Endothelial cell of umbilical vein (primary cell): ENCODE measurements around the gene ZNF829. TPM values are rescaled to one million over a fixed set of nuclear protein-coding genes. Genes with fewer than 3 reads are reported as not detected.

Source experiments
- BruUV-seq: library from RNA; stranded (reverse); fragments of 400-500 nt; replicated peaks from 2 replicates; lab custom pipeline; 2021; lab: Mats Ljungman, UMichigan
- CTCF ChIA-PET: fragments of 300-600, 350-600 bp; sonication (Branson Sonifier 250); formaldehyde crosslinking; loops from one replicate; lab custom pipeline; 2021; ENCODE audit warnings: antibody characterized with exemption, inconsistent platforms; lab: Charles Lee
- POLR2A ChIA-PET: fragments of 300-600, 350-600 bp; sonication (Branson Sonifier 250); formaldehyde crosslinking; loops from one replicate; lab custom pipeline; 2021; ENCODE audit warnings: antibody characterized with exemption, inconsistent platforms; lab: Charles Lee
- DNase-seq: peaks from one replicate; pipeline ENCODE4 v3.0.0-alpha.2; 2011; ENCODE audit warnings: low read depth, low spot score
- FAIRE-seq: peaks from 2 replicates; lab custom pipeline; 2011; peaks lifted over from hg19 to GRCh38; lab: Jason Lieb, UNC
- H2AFZ ChIP-seq: 2 replicates; pipeline ENCODE4 v1.6.0; 2012; ENCODE audit warnings: low read depth, low read length, control low read depth, inconsistent platforms
- H3K27ac ChIP-seq: 2 replicates; pipeline ENCODE4 v1.5.1; 2011; ENCODE audit warnings: low read depth, mild to moderate bottlenecking, control low read depth, low read length, moderate library complexity; ENCODE audit not compliant: insufficient read depth
- H3K27me3 ChIP-seq, 2 experiments: 2 replicates each; pipeline versions ENCODE4 v1.6.0 to v1.6.1; 2011; ENCODE audit warnings: low read length in 2 of 2, mixed read lengths in 1 of 2; ENCODE audit not compliant: control insufficient read depth in 2 of 2, insufficient read depth in 2 of 2
- H3K36me3 ChIP-seq, 2 experiments: 2 replicates in 1 of 2; 3 replicates in 1 of 2; pipeline ENCODE4 v1.5.1; 2011; ENCODE audit warnings: low read length in 2 of 2, mild to moderate bottlenecking in 1 of 2, moderate library complexity in 1 of 2; ENCODE audit not compliant: control insufficient read depth in 2 of 2, insufficient read depth in 2 of 2; ENCODE audit errors: extremely low read depth in 1 of 2
- H3K4me1 ChIP-seq: 3 replicates; pipeline ENCODE4 v1.5.1; 2011; ENCODE audit warnings: mild to moderate bottlenecking, low read length; ENCODE audit not compliant: control insufficient read depth, insufficient read depth; ENCODE audit errors: extremely low read depth
- H3K4me2 ChIP-seq: 2 replicates; pipeline ENCODE4 v1.6.1; 2011; ENCODE audit warnings: low read length, control low read depth, mixed read lengths; ENCODE audit not compliant: insufficient read depth
- H3K4me3 ChIP-seq, 3 experiments: fragments of 200-600 bp in 1 of 3; sonication (generic), shearing (Covaris generic) in 1 of 3; replicated peaks in 1 of 3; 2 replicates each; pipeline ENCODE4 v1.5.1; 2011 to 2016; ENCODE audit warnings: control low read depth in 3 of 3, low read length in 3 of 3, mild to moderate bottlenecking in 2 of 3, inconsistent platforms in 1 of 3, low read depth in 1 of 3, moderate library complexity in 1 of 3; ENCODE audit not compliant: insufficient read depth in 1 of 3
- H3K79me2 ChIP-seq: 2 replicates; pipeline ENCODE4 v1.6.0; 2012; ENCODE audit warnings: low read length, inconsistent platforms; ENCODE audit not compliant: control insufficient read depth, insufficient read depth
- H3K9ac ChIP-seq: replicated peaks from 2 replicates; pipeline ENCODE3; 2011; ENCODE audit warnings: low read length, control low read depth; ENCODE audit not compliant: insufficient read depth; ENCODE audit errors: extremely low read depth
- H3K9me1 ChIP-seq: replicated peaks from 3 replicates; pipeline ENCODE4 v1.6.0; 2011; ENCODE audit warnings: mild to moderate bottlenecking, low read length; ENCODE audit not compliant: control insufficient read depth, insufficient read depth; ENCODE audit errors: extremely low read depth
- H3K9me3 ChIP-seq: replicated peaks from 2 replicates; pipeline ENCODE4 v1.5.1; 2012; ENCODE audit warnings: low read length, inconsistent platforms; ENCODE audit not compliant: control insufficient read depth, insufficient read depth
- H4K20me1 ChIP-seq: replicated peaks from 2 replicates; pipeline ENCODE3; 2011; ENCODE audit warnings: mild to moderate bottlenecking, low read length; ENCODE audit not compliant: control insufficient read depth, insufficient read depth; ENCODE audit errors: extremely low read depth
- CTCF ChIP-seq, 2 donors: IDR thresholded peaks; 1 replicate in 1 of 2; 2 replicates in 1 of 2; pipeline ENCODE4 v1.5.1; 2011; ENCODE audit warnings: low read length in 2 of 2, mild to moderate bottlenecking in 2 of 2, moderate library complexity in 2 of 2, control low read depth in 1 of 2, inconsistent platforms in 1 of 2, low read depth in 1 of 2; ENCODE audit not compliant: insufficient read depth in 1 of 2; ENCODE audit errors: extremely low read depth in 1 of 2
- EZH2 ChIP-seq: IDR thresholded peaks from 2 replicates; pipeline ENCODE4 v1.6.1; 2012; ENCODE audit warnings: borderline replicate concordance, low read depth, mild to moderate bottlenecking, moderate library complexity, low read length, inconsistent platforms; ENCODE audit not compliant: severe bottlenecking
- FOS ChIP-seq: IDR thresholded peaks from 2 replicates; pipeline ENCODE4 v1.6.1; 2011; ENCODE audit warnings: mild to moderate bottlenecking, low read length, moderate library complexity, borderline replicate concordance; ENCODE audit not compliant: insufficient read depth
- GATA2 ChIP-seq: IDR thresholded peaks from 2 replicates; pipeline ENCODE4 v1.7.0; 2011; ENCODE audit warnings: low read depth, mild to moderate bottlenecking, moderate library complexity, mixed read lengths, low read length; ENCODE audit not compliant: insufficient read length, insufficient read depth
- JUN ChIP-seq: IDR thresholded peaks from 2 replicates; pipeline ENCODE4 v1.6.1; 2011; ENCODE audit warnings: borderline replicate concordance, low read depth; ENCODE audit not compliant: insufficient read length, insufficient read depth
- MAX ChIP-seq: IDR thresholded peaks from 2 replicates; pipeline ENCODE4 v1.6.1; 2011; ENCODE audit not compliant: insufficient read depth, insufficient read length
- MYC ChIP-seq: IDR thresholded peaks from one replicate; pipeline ENCODE4 v1.6.1; 2011; ENCODE audit warnings: mild to moderate bottlenecking, low read depth, low read length
- POLR2A ChIP-seq: IDR thresholded peaks from 2 replicates; pipeline ENCODE4 v1.6.1; 2012; ENCODE audit warnings: low read depth, mild to moderate bottlenecking, control low read depth, low read length
- POLR2AphosphoS5 ChIP-seq: IDR thresholded peaks from 2 replicates; pipeline ENCODE4 v1.6.1; 2012; ENCODE audit warnings: low read depth, mild to moderate bottlenecking, control low read depth, low read length, moderate library complexity; ENCODE audit not compliant: insufficient read depth
- dilution Hi-C: fragments of 300-500 bp; cut with MboI; formaldehyde crosslinking; loops from one replicate; pipeline ENCODE4 v1.15.0; 2019; ENCODE audit warnings: low sequenced_read_pairs; ENCODE audit not compliant: extremely low pct_ligation_motif_present
- intact Hi-C: fragments of 100-400 bp; cut with micrococcal nuclease; formaldehyde crosslinking; loops from one replicate; pipeline ENCODE4 v1.10.0; 2022
- polyA plus RNA-seq, 4 experiments: library from polyadenylated mRNA; depleted of rRNA in 3 of 4; stranded (reverse) in 3 of 4; unstranded in 1 of 4; fragments of >200 nt; gene quantifications; 2 replicates each; pipeline versions ENCODE4 v1.2.1 to v1.2.3, GENCODE V29; 2011 to 2012; ENCODE audit warnings: missing spikeins in 1 of 4
- total RNA-seq: library from RNA; stranded (reverse); gene quantifications from 2 replicates; pipeline ENCODE4 v1.2.3, GENCODE V29; 2021

The ZNF829 gene
- total and polyA plus RNA-seq, 2 donors (not counting 3 experiments of a cell fraction or from before 2014, with no cell fraction given) = 0.47 to 1.3 TPM

GRCh38 chr19:36849701-36850558 lies 66.2 kb downstream of the ZNF829 start:
- FAIRE-seq = peak; percentile 91
- TF ChIP-seq POLR2AphosphoS5 (peak; percentile 23), CTCF (IDR thresholded peaks at IDR 0.05; ENCODE audit: extremely low read depth in 1 of 2, insufficient read depth in 1 of 2, low read depth in 1 of 2, low read length in 2 of 2) (no peak), MAX (no peak), POLR2A (no peak), FOS (no peak), MYC (no peak), GATA2 (no peak), EZH2 (no peak), JUN (no peak)
- intact Hi-C loops (loop anchor here (1.0 to 5.0 kb wide), 6 partner anchors 12 to 322 kb away; partner anchors contain the start of genes ZNF260, ZNF420, ZNF568 and ZNF790), dilution Hi-C loops (no loop called here)
- Histone ChIP-seq H3K9ac (peak overlapping the region; percentile 69), H3K27ac (peak overlapping the region; percentile 83), H3K79me2 (no peaks in the 10 kb centered on the region), H2AFZ (peak overlapping the region; percentile 98), H3K36me3 (no peaks in the 10 kb centered on the region), H3K9me1 (no peaks in the 10 kb centered on the region), H3K9me3 (no peaks in the 10 kb centered on the region), H3K4me1 (peaks cover 10% of the 10 kb centered on the region), H3K27me3 (no peaks in the 10 kb centered on the region), H4K20me1 (no peaks in the 10 kb centered on the region), H3K4me3 (peak overlapping the region; percentile 49 to 75 (median 72)), H3K4me2 (peak overlapping the region; percentile 66)
- CTCF ChIA-PET = interaction anchor here (0.9 to 1.3 kb wide), 6 partner anchors 11 to 79 kb away, joined by 3 to 12 read pairs (median 3); partner anchors contain the start of gene ZNF790
- POLR2A ChIA-PET = interaction anchor here (0.6 to 2.7 kb wide), 6 partner anchors 9 to 930 kb away, joined by 3 to 26 read pairs (median 5); partner anchors contain the start of genes ZNF573 and ZNF790
- peak; percentile 94 for DNase-seq
- BruUV-seq = no TSS peak
